ENCODE data around the gene PLSCR3. TPM values are rescaled to one million over a fixed set of nuclear protein-coding genes. Genes with fewer than 3 reads are reported as not detected.
A peak's percentile ranks its signal among the peaks of the same experiment; 100 is the strongest.

PLSCR3 gene
- total RNA-seq, 2 donors from 2014 or later, result 60.5 to 62.6 TPM

- DNase-seq, result peak; percentile 9 to 46
- ATAC-seq (replicated peaks in 1 of 2), result no peak
- peaks cover 10% of the 10 kb centered on the region for H3K4me1 Mint-ChIP-seq (ENCODE audit: low read depth)
- H3K4me3 Mint-ChIP-seq, result no peak overlapping the region
- H3K36me3 Mint-ChIP-seq (ENCODE audit: insufficient read depth in 2 of 2), result peaks cover 0 to 1% of the 10 kb centered on the region in 2 donors
- peaks cover 6% of the 10 kb centered on the region for H3K27me3 Mint-ChIP-seq (ENCODE audit: low read depth)
- no peak overlapping the region for H3K27ac Mint-ChIP-seq
- no peaks in the 10 kb centered on the region for H3K9me3 Mint-ChIP-seq
Measured at GRCh38 chr17:7408252-7408727, 14.0 kb upstream of the PLSCR3 start.

- peaks cover 6% of the 10 kb centered on the region for H3K27me3 Mint-ChIP-seq (ENCODE audit: low read depth)
- no peak for ATAC-seq (replicated peaks in 1 of 2)
- H3K27ac Mint-ChIP-seq, result no peak within 1 kb of the TSS
Measured at GRCh38 chr17:7407485-7408251, 13.3 kb upstream of the PLSCR3 start, which contains the start of gene NLGN2. NLGN2 (plus strand) TSS chr17:7407845; CDS start chr17:7408256, 411 bp downstream.

GRCh38 chr17:7407082-7407481, 12.8 kb upstream of the PLSCR3 start:
- Mint-ChIP-seq H3K9me3 (no peaks in the 10 kb centered on the region), H3K27ac (no peak overlapping the region), H3K4me1 (ENCODE audit: low read depth) (peaks cover 17% of the 10 kb centered on the region), H3K27me3 (ENCODE audit: low read depth) (peaks cover 6% of the 10 kb centered on the region), H3K4me3 (no peak overlapping the region), H3K36me3 (ENCODE audit: insufficient read depth in 2 of 2) (peaks cover 0 to 1% of the 10 kb centered on the region in 2 donors)
- ATAC-seq (replicated peaks in 1 of 2) (no peak), DNase-seq (no peak)

More at GRCh38 chr17:7407485-7408251, 13.3 kb upstream of the PLSCR3 start, which contains the start of gene NLGN2:
- Mint-ChIP-seq H3K4me3 (peak within 1 kb of the TSS in 1 of 2 donors; percentile 47), H3K4me1 (ENCODE audit: low read depth) (peaks cover 16% of the 10 kb centered on the region), H3K9me3 (no peaks in the 10 kb centered on the region), H3K36me3 (ENCODE audit: insufficient read depth in 2 of 2) (peaks cover 0 to 1% of the 10 kb centered on the region in 2 donors)
- no peak for DNase-seq

- no peaks in the 10 kb centered on the region for H3K9me3 Mint-ChIP-seq
- H3K27ac Mint-ChIP-seq, result no peak overlapping the region
- H3K27me3 Mint-ChIP-seq (ENCODE audit: low read depth), result peaks cover 6% of the 10 kb centered on the region
- peak overlapping the region; percentile 65 to 73 for H3K4me3 Mint-ChIP-seq
- no peak for ATAC-seq (replicated peaks in 1 of 2)
- no peak for DNase-seq
- H3K36me3 Mint-ChIP-seq (ENCODE audit: insufficient read depth in 2 of 2), result peaks cover 0 to 1% of the 10 kb centered on the region in 2 donors
- H3K4me1 Mint-ChIP-seq (ENCODE audit: low read depth), result peaks cover 17% of the 10 kb centered on the region
Measured at GRCh38 chr17:7406235-7406825, 12.0 kb upstream of the PLSCR3 start.

GRCh38 chr17:7405350-7406234, 11.3 kb upstream of the PLSCR3 start:
- H3K9me3 Mint-ChIP-seq, result no peaks in the 10 kb centered on the region
- H3K27ac Mint-ChIP-seq, result peak overlapping the region; percentile 24
- peak overlapping the region; percentile 94 to 95 for H3K4me3 Mint-ChIP-seq
- DNase-seq, result no peak
- peaks cover 0 to 1% of the 10 kb centered on the region in 2 donors for H3K36me3 Mint-ChIP-seq (ENCODE audit: insufficient read depth in 2 of 2)
- peaks cover 6% of the 10 kb centered on the region for H3K27me3 Mint-ChIP-seq (ENCODE audit: low read depth)
- peaks cover 17% of the 10 kb centered on the region for H3K4me1 Mint-ChIP-seq (ENCODE audit: low read depth)
- ATAC-seq (replicated peaks in 1 of 2), result no peak

GRCh38 chr17:7404737-7405349, 10.5 kb upstream of the PLSCR3 start:
- Mint-ChIP-seq H3K27me3 (ENCODE audit: low read depth) (peaks cover 6% of the 10 kb centered on the region), H3K9me3 (no peaks in the 10 kb centered on the region), H3K27ac (peak overlapping the region; percentile 96), H3K36me3 (ENCODE audit: insufficient read depth in 2 of 2) (peaks cover 0 to 1% of the 10 kb centered on the region in 2 donors), H3K4me3 (peak overlapping the region; percentile 94 to 95), H3K4me1 (ENCODE audit: low read depth) (peaks cover 17% of the 10 kb centered on the region)
- peak; percentile 58 to 59 for ATAC-seq (replicated peaks in 1 of 2)
- DNase-seq, result peak; percentile 71 to 72

- Mint-ChIP-seq H3K27me3 (ENCODE audit: low read depth) (peaks cover 6% of the 10 kb centered on the region), H3K27ac (peak within 1 kb of the TSS; percentile 96), H3K36me3 (ENCODE audit: insufficient read depth in 2 of 2) (peaks cover 0 to 1% of the 10 kb centered on the region in 2 donors), H3K4me1 (ENCODE audit: low read depth) (peaks cover 17% of the 10 kb centered on the region), H3K4me3 (peak within 1 kb of the TSS; percentile 94 to 95), H3K9me3 (no peaks in the 10 kb centered on the region)
- peak; percentile 96 for DNase-seq
- peak; percentile 92 for ATAC-seq (replicated peaks in 1 of 2)
Measured at GRCh38 chr17:7403977-7404736, 9.8 kb upstream of the PLSCR3 start, which contains the start of gene TMEM256. TMEM256 (minus strand) TSS chr17:7404097; CDS start chr17:7404084, 13 bp downstream.

GRCh38 chr17:7403727-7403976, 9.3 kb upstream of the PLSCR3 start:
- no peak overlapping the region for H3K27ac Mint-ChIP-seq

GRCh38 chr17:7403043-7403726, 8.9 kb upstream of the PLSCR3 start:
- no peak for ATAC-seq (replicated peaks in 1 of 2)
- H3K4me1 Mint-ChIP-seq (ENCODE audit: low read depth), result peaks cover 17% of the 10 kb centered on the region
- peak overlapping the region; percentile 94 to 95 for H3K4me3 Mint-ChIP-seq
- no peak for DNase-seq
- H3K9me3 Mint-ChIP-seq, result no peaks in the 10 kb centered on the region
- H3K27me3 Mint-ChIP-seq (ENCODE audit: low read depth), result peaks cover 6% of the 10 kb centered on the region
- H3K27ac Mint-ChIP-seq, result peak overlapping the region; percentile 7
- peaks cover 0 to 1% of the 10 kb centered on the region in 2 donors for H3K36me3 Mint-ChIP-seq (ENCODE audit: insufficient read depth in 2 of 2)

More at GRCh38 chr17:7403727-7403976, 9.3 kb upstream of the PLSCR3 start:
- Mint-ChIP-seq H3K4me1 (ENCODE audit: low read depth) (peaks cover 17% of the 10 kb centered on the region), H3K4me3 (peak overlapping the region; percentile 94 to 95), H3K27me3 (ENCODE audit: low read depth) (peaks cover 6% of the 10 kb centered on the region), H3K36me3 (ENCODE audit: insufficient read depth in 2 of 2) (peaks cover 0 to 1% of the 10 kb centered on the region in 2 donors), H3K9me3 (no peaks in the 10 kb centered on the region)
- no peak for ATAC-seq (replicated peaks in 1 of 2)
- DNase-seq, result no peak

GRCh38 chr17:7398612-7399011, 4.3 kb upstream of the PLSCR3 start:
- no peaks in the 10 kb centered on the region for H3K27me3 Mint-ChIP-seq (ENCODE audit: low read depth)
- peaks cover 14% of the 10 kb centered on the region for H3K4me1 Mint-ChIP-seq (ENCODE audit: low read depth)
- no peak overlapping the region for H3K4me3 Mint-ChIP-seq
- DNase-seq (no peak), ATAC-seq (replicated peaks in 1 of 2) (no peak)
- no peaks in the 10 kb centered on the region for H3K9me3 Mint-ChIP-seq
- H3K36me3 Mint-ChIP-seq (ENCODE audit: insufficient read depth in 2 of 2), result peaks cover 0 to 1% of the 10 kb centered on the region in 2 donors
- H3K27ac Mint-ChIP-seq, result no peak overlapping the region

GRCh38 chr17:7396147-7396546, 1.8 kb upstream of the PLSCR3 start:
- ATAC-seq (replicated peaks in 1 of 2) (no peak), DNase-seq (no peak)
- H3K36me3 Mint-ChIP-seq (ENCODE audit: insufficient read depth in 2 of 2), result peaks cover 3 to 7% of the 10 kb centered on the region in 2 donors
- H3K9me3 Mint-ChIP-seq, result no peaks in the 10 kb centered on the region
- peaks cover 21% of the 10 kb centered on the region for H3K4me1 Mint-ChIP-seq (ENCODE audit: low read depth)
- H3K27ac Mint-ChIP-seq, result no peak overlapping the region
- peak overlapping the region in 1 of 2 donors; percentile 22 for H3K4me3 Mint-ChIP-seq
- no peaks in the 10 kb centered on the region for H3K27me3 Mint-ChIP-seq (ENCODE audit: low read depth)

All from activated T-cell treated with anti-CD3 and anti-CD28 coated beads, Interleukin-2, amount 50 U/mL, for 72 hours (primary cell).